8988T (cell line): ENCODE measurements around the gene LRRC4C.

ENCODE experiments used
- DNase-seq: peaks from one replicate; pipeline ENCODE4 v3.0.0; 2011

LRRC4C gene

GRCh38 chr11:40328890-40329614 is 1130.4 kb downstream of the LRRC4C start:
- peak; percentile 28 for DNase-seq

GRCh38 chr11:40323241-40323640 is 1136.2 kb downstream of the LRRC4C start:
- DNase-seq = no peak

GRCh38 chr11:40321537-40321936 is 1137.9 kb downstream of the LRRC4C start:
- no peak for DNase-seq

GRCh38 chr11:40316171-40316570 is 1143.3 kb downstream of the LRRC4C start:
- no peak for DNase-seq

DNA sequence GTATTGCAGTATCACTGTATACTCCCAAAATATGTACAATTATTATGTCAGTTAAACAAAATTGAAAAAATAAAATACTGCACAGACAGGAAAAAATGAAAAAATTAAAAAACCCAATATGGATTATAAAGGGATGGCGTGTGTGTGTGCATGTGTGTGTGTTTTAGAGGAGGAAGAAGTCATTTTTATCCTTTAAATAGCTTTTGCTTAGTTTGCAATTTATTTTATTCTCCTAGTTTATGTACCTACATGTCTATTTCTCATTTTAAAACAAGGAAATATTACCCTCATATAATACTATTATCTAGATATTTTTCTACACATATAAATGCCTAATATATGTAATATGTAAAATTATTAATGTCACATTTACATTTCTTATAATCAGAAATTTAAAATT is 1144.3 kb downstream of the LRRC4C start:
- no peak for DNase-seq

GRCh38 chr11:40314327-40314726 is 1145.1 kb downstream of the LRRC4C start:
- no peak for DNase-seq

- DNase-seq = peak; percentile 29
Observed at GRCh38 chr11:40306938-40307548, 1152.4 kb downstream of the LRRC4C start.

DNA sequence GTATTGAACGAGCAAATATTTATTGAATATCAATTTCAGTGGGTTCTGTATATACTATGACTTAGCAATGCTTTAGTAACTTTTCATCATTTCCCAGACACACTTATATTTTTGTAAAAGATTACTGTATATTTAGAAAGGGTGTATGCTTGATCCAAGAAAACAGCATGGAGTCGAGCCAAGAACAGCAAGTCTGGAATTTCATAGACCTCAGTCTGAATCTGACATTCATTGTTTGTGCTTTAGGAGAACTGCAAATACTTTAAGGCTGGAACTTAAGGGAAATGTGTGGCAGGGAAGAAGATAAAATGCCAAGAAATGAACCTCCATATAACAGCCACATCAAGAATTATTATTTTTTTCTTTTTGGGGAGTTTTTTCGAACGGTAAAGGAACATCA is 1156.8 kb downstream of the LRRC4C start:
- no peak for DNase-seq

DNA sequence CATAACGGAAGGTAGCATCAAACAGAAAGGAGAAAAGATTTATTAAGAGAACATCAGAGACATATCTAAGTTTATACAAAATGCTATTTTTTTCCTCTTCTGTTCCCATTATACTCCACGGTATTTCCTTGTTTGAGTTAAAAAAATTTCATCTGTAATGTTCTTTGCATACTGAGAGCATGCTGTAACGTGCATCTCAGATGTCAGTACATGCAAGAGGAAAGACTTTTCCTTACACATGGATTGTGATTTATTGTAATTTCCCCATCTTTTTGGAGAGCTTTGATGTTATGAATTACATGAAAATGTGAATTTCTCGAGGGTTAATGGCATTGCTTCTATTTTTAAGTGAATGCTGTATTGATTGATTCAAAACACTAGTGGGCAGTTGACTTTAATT is 1164.0 kb downstream of the LRRC4C start:
- no peak for DNase-seq

DNA sequence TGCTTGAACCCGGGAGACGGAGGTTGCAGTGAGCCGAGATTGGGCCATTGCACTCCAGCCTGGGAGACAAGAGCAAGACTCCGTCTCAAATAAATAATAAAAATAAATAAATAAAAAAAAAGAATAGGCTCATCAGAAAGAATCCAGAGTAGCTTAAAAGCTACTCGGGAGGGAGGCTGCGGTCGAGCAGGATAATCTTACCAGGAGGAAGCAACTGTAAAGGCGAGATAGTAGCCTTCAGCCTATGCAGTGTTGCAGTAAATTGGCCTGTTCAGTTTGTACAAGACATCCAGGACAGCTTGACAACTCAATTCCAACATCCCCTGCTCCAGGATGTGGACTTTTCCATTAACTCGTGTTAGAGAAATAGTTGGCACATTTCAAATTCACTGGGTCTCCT is 1164.7 kb downstream of the LRRC4C start:
- no peak for DNase-seq

GRCh38 chr11:40294349-40294735 is 1165.1 kb downstream of the LRRC4C start:
- no peak for DNase-seq

- peak; percentile 58 for DNase-seq
Observed at GRCh38 chr11:40293655-40294348, 1165.7 kb downstream of the LRRC4C start.

GRCh38 chr11:40292721-40293508 is 1166.5 kb downstream of the LRRC4C start:
- DNase-seq = no peak

- DNase-seq = no peak
Observed at GRCh38 chr11:40291741-40292140, 1167.7 kb downstream of the LRRC4C start.

GRCh38 chr11:40291329-40291728 is 1168.1 kb downstream of the LRRC4C start:
- DNase-seq = no peak

DNA sequence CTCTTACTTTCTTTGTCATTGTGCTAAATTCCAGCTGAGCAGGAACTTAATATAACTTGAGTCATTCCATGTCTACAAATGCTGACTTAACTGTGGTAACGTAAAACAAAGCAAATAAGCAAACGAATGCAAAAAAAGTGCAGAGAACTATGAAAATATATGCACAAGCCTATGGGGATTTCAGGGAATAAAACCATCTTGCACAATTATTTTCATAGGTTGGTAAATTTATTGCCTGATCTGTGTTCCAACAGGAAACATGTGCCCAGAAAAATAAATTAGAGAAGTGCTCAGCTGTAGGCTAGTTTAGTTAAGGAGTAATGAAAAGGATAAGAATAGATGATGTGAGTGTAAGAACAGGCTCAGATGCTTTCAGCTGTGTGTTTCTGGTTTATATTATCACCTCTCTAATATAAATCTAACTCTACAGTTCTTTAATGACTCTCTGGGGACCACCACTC is 1169.3 kb downstream of the LRRC4C start:
- DNase-seq = no peak

GRCh38 chr11:40289370-40289769 is 1170.1 kb downstream of the LRRC4C start:
- DNase-seq = no peak

- DNase-seq = no peak
Observed at GRCh38 chr11:40287916-40288803, 1171.3 kb downstream of the LRRC4C start.

DNA sequence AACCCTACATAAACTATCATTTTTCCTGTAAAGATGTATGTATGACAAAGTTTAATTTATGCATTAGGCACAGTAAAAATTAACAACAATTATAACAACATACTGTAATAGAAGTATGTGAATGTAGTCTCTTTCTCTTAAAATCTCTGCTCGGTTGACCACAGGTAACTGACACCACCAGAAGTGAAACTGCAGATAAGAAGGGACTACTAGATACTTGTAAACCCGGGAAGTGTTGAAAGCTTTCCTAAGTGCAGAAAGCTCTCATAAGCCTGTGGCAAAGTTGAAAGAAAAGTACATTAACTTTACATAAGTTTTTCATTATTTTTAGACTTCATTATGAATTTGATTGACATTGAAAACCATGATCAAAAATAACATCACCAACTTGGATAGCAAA is 1173.3 kb downstream of the LRRC4C start:
- DNase-seq = no peak

DNA sequence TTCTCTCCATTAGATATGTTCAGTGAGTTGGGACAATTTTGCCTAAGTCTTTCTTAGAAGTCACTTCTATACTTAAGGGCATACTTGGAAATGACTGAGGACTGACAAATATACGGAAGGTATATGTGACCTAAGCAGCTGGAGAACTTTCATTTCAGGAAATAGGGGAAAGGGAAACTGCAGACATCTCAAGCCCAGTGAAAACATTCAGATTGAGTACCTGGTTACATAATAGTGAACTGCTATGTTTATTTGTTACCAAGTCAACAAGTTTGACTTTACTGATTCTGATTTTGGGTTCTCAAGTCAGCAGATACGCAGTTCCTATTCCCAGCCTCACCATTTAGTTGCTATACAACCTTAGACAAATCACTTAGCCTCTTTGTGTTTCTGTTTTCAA is 1173.9 kb downstream of the LRRC4C start:
- no peak for DNase-seq

GRCh38 chr11:40281052-40281580 is 1178.3 kb downstream of the LRRC4C start:
- DNase-seq = no peak
